GM18951 (cell line): ENCODE results near the gene GRHL1.

Source experiments
- POLR2A ChIP-seq: IDR thresholded peaks from 4 replicates; pipeline ENCODE4 v1.6.1; 2011; ENCODE audit warnings: mild to moderate bottlenecking; ENCODE audit not compliant: insufficient read length, insufficient read depth; ENCODE audit errors: extremely low read depth
- in situ Hi-C: fragments of 300-500 bp; cut with MboI; formaldehyde crosslinking; loops from one replicate; pipeline ENCODE4 v1.12.0; 2022; ENCODE audit warnings: low sequenced_read_pairs, mixed read lengths, inconsistent platforms; ENCODE audit not compliant: unreplicated experiment

Gene GRHL1

GRCh38 chr2:9984217-9984739, 32.8 kb downstream of the GRHL1 start:
- TF ChIP-seq POLR2A, result no peak
- in situ Hi-C loops, result no loop called here

DNA sequence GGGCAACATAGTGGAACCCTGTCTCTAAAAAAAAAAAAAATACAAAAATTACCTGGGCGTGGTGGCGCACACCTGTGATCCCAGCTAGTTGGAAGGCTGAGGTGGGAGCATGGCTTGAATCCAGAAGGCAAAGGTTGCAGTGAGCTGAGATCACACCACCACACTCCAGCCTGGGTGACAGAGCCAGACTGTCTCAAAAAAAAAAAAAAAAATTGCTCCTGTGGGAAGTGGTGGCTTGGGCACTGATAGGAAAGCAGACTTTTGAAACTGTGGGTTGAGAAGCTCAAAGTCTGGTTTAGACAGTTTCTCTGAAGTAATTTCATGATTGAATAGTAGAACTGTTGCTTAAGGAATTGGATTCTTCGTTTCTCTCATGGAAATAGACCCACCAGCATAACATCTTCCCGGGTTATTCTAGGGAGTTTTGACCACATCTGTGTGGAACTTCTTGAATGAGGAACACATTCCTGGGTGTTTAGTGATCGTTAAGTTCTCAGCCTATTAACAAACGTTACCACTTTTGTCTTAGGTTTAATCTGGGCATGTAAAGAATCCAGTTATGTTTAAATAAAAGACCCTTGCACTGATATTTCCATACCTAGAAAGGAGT, 33.5 kb downstream of the GRHL1 start:
- TF ChIP-seq POLR2A, result no peak
- in situ Hi-C loops, result no loop called here

- TF ChIP-seq POLR2A, result no peak
- in situ Hi-C loops, result no loop called here
Observed at GRCh38 chr2:9985531-9986328, 34.2 kb downstream of the GRHL1 start.

DNA sequence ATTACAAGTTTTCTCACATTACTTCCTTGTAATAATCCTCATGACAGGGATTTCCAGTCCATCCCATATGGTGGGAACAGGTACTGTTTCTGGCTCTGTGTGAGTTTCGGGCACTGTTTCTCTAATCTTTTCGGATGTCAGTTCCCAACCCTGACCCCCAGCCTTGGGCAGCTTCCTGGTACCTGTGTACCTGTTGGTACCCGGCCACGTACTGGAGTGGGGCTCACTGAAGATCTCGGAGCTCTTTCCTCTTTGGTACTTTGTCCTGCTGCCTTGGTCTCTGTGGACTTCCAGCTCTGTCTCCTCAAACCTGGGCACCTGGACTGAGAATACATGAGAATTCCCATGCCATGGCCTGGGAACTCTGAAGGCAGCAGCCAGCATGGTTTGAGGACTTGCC, 36.8 kb downstream of the GRHL1 start:
- in situ Hi-C loops, result no loop called here
- TF ChIP-seq POLR2A, result no peak

- TF ChIP-seq POLR2A, result no peak
- in situ Hi-C loops, result no loop called here
Observed at GRCh38 chr2:9990736-9991135, 39.2 kb downstream of the GRHL1 start.

DNA sequence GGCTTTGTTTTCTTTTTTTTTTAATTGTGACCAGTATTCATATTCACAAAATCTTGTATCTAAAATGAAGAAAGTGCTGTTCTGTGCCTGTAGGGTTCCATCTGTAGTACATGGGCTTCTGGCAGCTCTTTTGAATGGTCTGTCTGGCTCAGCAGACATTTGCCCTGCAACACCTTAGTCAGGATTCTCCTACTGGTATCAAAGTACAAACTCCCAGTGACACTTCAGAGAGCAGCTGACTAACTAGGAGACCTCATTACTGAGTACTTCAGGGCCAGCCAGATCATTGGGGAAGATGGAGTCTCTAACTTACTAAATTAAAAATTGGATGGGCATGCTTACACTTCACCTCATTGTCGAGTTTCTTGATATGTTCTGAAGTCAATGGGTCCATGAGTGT, 39.7 kb downstream of the GRHL1 start:
- in situ Hi-C loops, result no loop called here
- no peak for TF ChIP-seq POLR2A

DNA sequence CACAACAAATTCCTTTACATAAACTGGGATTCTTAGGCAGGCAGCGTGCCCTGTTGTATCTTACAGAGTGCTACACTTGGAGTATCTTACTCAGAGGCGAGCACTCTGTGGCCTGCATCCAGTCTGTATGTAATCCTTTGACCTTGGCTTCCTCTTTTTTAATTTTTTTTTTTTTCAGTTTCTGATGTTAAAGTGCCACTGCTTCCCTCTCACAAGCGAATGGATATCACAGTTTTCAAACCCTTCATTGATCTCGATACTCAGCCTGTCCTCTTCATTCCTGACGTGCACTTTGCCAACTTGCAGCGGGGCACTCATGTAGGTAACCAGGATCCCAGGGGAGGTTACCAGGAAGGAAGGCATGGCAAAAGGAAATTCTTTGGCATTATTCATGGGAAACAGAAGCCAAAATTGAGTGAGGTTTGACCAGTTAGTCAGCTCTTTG, 40.4 kb downstream of the GRHL1 start:
- TF ChIP-seq POLR2A, result no peak
- in situ Hi-C loops, result no loop called here

DNA sequence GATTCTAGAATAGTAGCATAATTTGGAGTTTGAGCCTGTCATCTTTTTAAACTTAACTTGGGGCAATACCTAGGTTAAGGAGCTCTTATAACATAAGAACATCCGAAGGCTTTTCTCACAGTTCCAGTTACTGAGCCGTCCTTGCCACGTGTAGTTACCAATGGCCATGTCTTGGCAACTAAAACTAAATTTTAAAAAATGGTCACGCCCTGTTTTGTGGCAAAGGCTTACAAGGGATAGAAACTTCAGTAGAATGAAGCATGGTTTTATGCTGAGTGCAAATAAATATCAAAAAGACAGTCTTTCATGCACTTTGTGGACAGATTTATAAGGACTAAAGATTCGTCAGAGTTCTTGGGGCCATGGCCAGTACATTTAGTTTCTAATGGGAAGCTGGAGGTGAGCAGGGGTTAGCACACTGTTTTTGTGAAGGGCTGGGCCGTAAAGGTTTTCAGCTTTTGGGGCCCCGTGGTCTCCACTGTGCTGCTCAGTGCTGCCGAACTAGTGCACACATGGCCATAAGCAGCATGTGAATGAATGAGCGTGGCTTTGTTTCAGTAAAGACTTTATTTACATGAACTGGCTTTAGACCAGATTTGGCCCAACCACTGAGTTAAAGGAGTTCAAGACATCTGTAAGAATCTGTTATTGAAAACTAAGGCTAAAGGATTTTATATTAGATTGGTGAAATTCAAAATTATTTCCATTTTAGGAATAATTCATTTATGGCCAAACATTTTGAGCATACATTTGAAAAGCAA, 41.1 kb downstream of the GRHL1 start:
- TF ChIP-seq POLR2A, result no peak
- in situ Hi-C loops, result no loop called here

GRCh38 chr2:9993488-9994165, 42.1 kb downstream of the GRHL1 start:
- in situ Hi-C loops, result no loop called here
- TF ChIP-seq POLR2A, result no peak

- in situ Hi-C loops, result no loop called here
- no peak for TF ChIP-seq POLR2A
Observed at GRCh38 chr2:9994462-9994861, 43.0 kb downstream of the GRHL1 start.

DNA sequence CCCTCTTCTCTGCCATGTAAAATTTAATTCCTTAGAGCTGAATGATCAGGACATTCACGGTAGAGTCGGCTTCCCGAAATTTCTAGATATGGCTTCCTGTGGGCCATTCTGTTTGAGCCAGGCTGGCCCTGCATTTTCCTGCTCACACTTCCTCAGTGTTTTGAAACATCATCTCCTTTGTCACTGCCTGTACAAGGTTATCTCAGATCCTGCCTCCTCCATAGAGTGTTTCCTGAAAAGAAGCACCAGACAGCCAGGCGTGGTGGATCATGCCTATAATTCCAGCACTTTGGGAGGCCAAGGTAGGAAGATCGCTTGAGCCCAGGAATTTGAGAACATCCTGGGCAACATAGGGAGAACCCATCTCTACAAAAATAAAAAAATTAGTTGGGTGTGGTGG, 43.6 kb downstream of the GRHL1 start:
- in situ Hi-C loops, result no loop called here
- TF ChIP-seq POLR2A, result no peak

GRCh38 chr2:9996321-9996720, 44.8 kb downstream of the GRHL1 start:
- in situ Hi-C loops, result no loop called here

GRCh38 chr2:9997936-9998335, 46.4 kb downstream of the GRHL1 start:
- TF ChIP-seq POLR2A, result no peak
- in situ Hi-C loops, result no loop called here

More at GRCh38 chr2:9996321-9996720, 44.8 kb downstream of the GRHL1 start:
- no peak for TF ChIP-seq POLR2A
